HCT116 (cell line): Measurements from ENCODE around the gene NSMF. TPM values are rescaled to one million over a fixed set of nuclear protein-coding genes. Genes with fewer than 3 reads are reported as not detected.

Source experiments
- ATAC-seq: fragments of 200-7000 bp; cut with Tn5 transposase; 2 replicates; pipeline ENCODE4 v1.9.1; 2020; ENCODE audit warnings: mild to moderate bottlenecking, moderate library complexity
- BruUV-seq: library from RNA; stranded (reverse); fragments of 400-500 nt; replicated peaks from 2 replicates; lab custom pipeline; 2021; lab: Mats Ljungman, UMichigan
- CTCF ChIA-PET: fragments of 300-600 bp; sonication (Branson Sonifier 250); formaldehyde crosslinking; loops from one replicate; lab custom pipeline; 2021; ENCODE audit warnings: antibody characterized with exemption; lab: Charles Lee
- POLR2A ChIA-PET: fragments of 300-600, 350-600 bp; sonication (Branson Sonifier 250); formaldehyde crosslinking; loops from one replicate; lab custom pipeline; 2021; ENCODE audit warnings: antibody characterized with exemption; lab: Charles Lee
- RAD21 ChIA-PET, 2 experiments: fragments of 300-600 bp; sonication (Branson Sonifier 250); formaldehyde crosslinking; loops; one replicate each; lab custom pipeline; 2023; ENCODE audit warnings: low total read pairs in 2 of 2; ENCODE audit not compliant: uncharacterized antibody in 2 of 2, unreplicated experiment in 2 of 2, low non-redundant PET in 1 of 2; lab: Charles Lee
- DNase-seq: peaks from one replicate; pipeline ENCODE4 v3.0.0-alpha.2; 2010; ENCODE audit warnings: low read depth, low spot score
- H2AFZ ChIP-seq: fragments of 200-600 bp; shearing (Covaris generic), sonication (generic); 2 replicates; pipeline ENCODE4 v1.6.1; 2017; ENCODE audit warnings: low read depth, mixed run types, mixed read lengths, antibody characterized with exemption, low read length; ENCODE audit not compliant: poor library complexity, severe bottlenecking
- H3K27ac ChIP-seq: 2 replicates; pipeline ENCODE4 v1.5.1; 2012; ENCODE audit warnings: low read depth, low read length
- H3K27me3 ChIP-seq: fragments of 200-600 bp; sonication (generic); 2 replicates; pipeline ENCODE4 v1.6.1; 2016; ENCODE audit warnings: mixed run types, low read length, mixed read lengths; ENCODE audit not compliant: insufficient read depth
- H3K36me3 ChIP-seq, 2 experiments: fragments of 200-500 bp in 1 of 2; fragments of 200-600 bp in 1 of 2; sonication (Bioruptor generic) in 1 of 2; sonication (generic) in 1 of 2; 2 replicates each; pipeline versions ENCODE4 v1.5.1 to v1.6.1; 2014 to 2016; ENCODE audit warnings: low read length in 2 of 2, inconsistent platforms in 1 of 2, mixed read lengths in 1 of 2, mixed run types in 1 of 2; ENCODE audit not compliant: insufficient read depth in 2 of 2, control insufficient read depth in 1 of 2
- H3K4me1 ChIP-seq, 2 experiments: fragments of 200-600 bp in 1 of 2; sonication (generic) in 1 of 2; 2 replicates each; pipeline versions ENCODE4 v1.5.1 to v1.6.1; 2012 to 2017; ENCODE audit warnings: low read length in 2 of 2, inconsistent platforms in 1 of 2, mild to moderate bottlenecking in 1 of 2, mixed read lengths in 1 of 2, mixed run types in 1 of 2, moderate library complexity in 1 of 2; ENCODE audit not compliant: insufficient read depth in 2 of 2, control insufficient read depth in 1 of 2
- H3K4me2 ChIP-seq: fragments of 200-600 bp; sonication (generic); 2 replicates; pipeline ENCODE4 v1.6.1; 2017; ENCODE audit warnings: mixed run types, low read length, mixed read lengths
- H3K4me3 ChIP-seq, 2 experiments: fragments of 200-600 bp in 1 of 2; sonication (generic) in 1 of 2; replicated peaks in 1 of 2; 2 replicates each; pipeline ENCODE4 v1.5.1; 2011 to 2016; ENCODE audit warnings: low read length in 2 of 2, control low read depth in 1 of 2, low read depth in 1 of 2, mild to moderate bottlenecking in 1 of 2, mixed read lengths in 1 of 2, mixed run types in 1 of 2
- H3K79me2 ChIP-seq: fragments of 200-600 bp; sonication (generic); 2 replicates; pipeline ENCODE4 v1.6.1; 2017; ENCODE audit warnings: mild to moderate bottlenecking, mixed run types, low read length, moderate library complexity, mixed read lengths; ENCODE audit not compliant: insufficient read depth
- H3K9ac ChIP-seq: fragments of 200-600 bp; sonication (generic); 2 replicates; pipeline ENCODE4 v1.6.1; 2016; ENCODE audit warnings: low read length, mixed read lengths
- H3K9me2 ChIP-seq: fragments of 200-600 bp; sonication (generic), shearing (Covaris generic); 2 replicates; pipeline ENCODE4 v1.6.1; 2017; ENCODE audit warnings: mixed run types, mild to moderate bottlenecking, moderate library complexity; ENCODE audit not compliant: insufficient read depth
- H3K9me3 ChIP-seq, 2 experiments: fragments of 200-500 bp in 1 of 2; fragments of 200-600 bp in 1 of 2; sonication (Bioruptor generic) in 1 of 2; sonication (generic) in 1 of 2; 2 replicates each; pipeline ENCODE4 v1.6.1; 2014 to 2017; ENCODE audit warnings: low read length in 2 of 2, mixed read lengths in 2 of 2, inconsistent platforms in 1 of 2, low read depth in 1 of 2, mild to moderate bottlenecking in 1 of 2, mixed run types in 1 of 2, moderate library complexity in 1 of 2; ENCODE audit not compliant: control insufficient read depth in 1 of 2, insufficient read depth in 1 of 2
- H4K20me1 ChIP-seq: fragments of 200-600 bp; sonication (generic), shearing (Covaris generic); 2 replicates; pipeline ENCODE4 v1.6.1; 2017; ENCODE audit warnings: mixed run types, mild to moderate bottlenecking, moderate library complexity; ENCODE audit not compliant: insufficient read depth
- CBX3 ChIP-seq: IDR thresholded peaks from 2 replicates; pipeline ENCODE4 v1.6.1; 2012; ENCODE audit warnings: low read depth
- CEBPB ChIP-seq: IDR thresholded peaks from 2 replicates; pipeline ENCODE4 v1.6.1; 2012; ENCODE audit warnings: low read depth
- ELF1 ChIP-seq: IDR thresholded peaks from 2 replicates; pipeline ENCODE4 v1.6.1; 2012; ENCODE audit warnings: low read depth, borderline replicate concordance
- EZH2 ChIP-seq: fragments of 200-600 bp; sonication (generic); IDR thresholded peaks from 2 replicates; pipeline ENCODE4 v1.6.1; 2017; ENCODE audit warnings: antibody characterized with exemption, mixed run types
- EZH2phosphoT487 ChIP-seq: fragments of 200-600 bp; IDR thresholded peaks from 2 replicates; pipeline ENCODE4 v1.6.1; 2018; ENCODE audit warnings: antibody characterized with exemption, borderline replicate concordance
- JUND ChIP-seq: IDR thresholded peaks from 2 replicates; pipeline ENCODE4 v1.6.1; 2012
- POLR2A ChIP-seq: IDR thresholded peaks from 2 replicates; pipeline ENCODE4 v1.7.0; 2011; ENCODE audit warnings: borderline replicate concordance; ENCODE audit not compliant: insufficient read depth, insufficient read length; ENCODE audit errors: extremely low read depth
- RAD21 ChIP-seq: IDR thresholded peaks from 2 replicates; pipeline ENCODE4 v1.6.1; 2012; ENCODE audit warnings: low read depth, mild to moderate bottlenecking
- REST ChIP-seq: IDR thresholded peaks from 2 replicates; pipeline ENCODE4 v1.6.1; 2012; ENCODE audit warnings: low read depth
- SRF ChIP-seq: IDR thresholded peaks from 2 replicates; pipeline ENCODE4 v1.6.1; 2012; ENCODE audit warnings: low read depth
- TCF7L2 ChIP-seq: IDR thresholded peaks from 2 replicates; pipeline ENCODE4 v1.7.0; 2011; ENCODE audit warnings: borderline replicate concordance, inconsistent platforms; ENCODE audit not compliant: insufficient read depth, insufficient read length; ENCODE audit errors: extremely low read depth
- YY1 ChIP-seq: IDR thresholded peaks from 2 replicates; pipeline ENCODE4 v1.6.1; 2011; ENCODE audit warnings: low read length, low read depth, moderate library complexity, mild to moderate bottlenecking; ENCODE audit not compliant: insufficient replicate concordance; ENCODE audit errors: extremely low read depth
- ZFX ChIP-seq: fragments of 450-650 bp; IDR thresholded peaks from 2 replicates; pipeline ENCODE4 v1.6.1; 2017
- intact Hi-C: fragments of 100-400 bp; cut with micrococcal nuclease; formaldehyde crosslinking; loops from 2 replicates; pipeline ENCODE4 v1.10.0; 2022
- total RNA-seq: library from RNA; stranded (reverse); gene quantifications from one replicate; pipeline ENCODE4 v1.2.1, GENCODE V29; 2021; ENCODE audit not compliant: unreplicated experiment
- TF ChIP-seq, protein P1 (sequence below): IDR thresholded peaks from 2 replicates; pipeline ENCODE4 v1.6.1; 2011; ENCODE audit warnings: mild to moderate bottlenecking, low read length, moderate library complexity; ENCODE audit not compliant: insufficient replicate concordance; ENCODE audit errors: extremely low read depth
- TF ChIP-seq, protein P2 (sequence below), 3 experiments: fragments of 200-600 bp in 1 of 3; sonication (generic) in 1 of 3; IDR thresholded peaks in 2 of 3; conservative IDR thresholded peaks in 1 of 3; 2 replicates each; pipeline ENCODE4 v1.5.1; 2012 to 2017; ENCODE audit warnings: low read depth in 2 of 3, low read length in 2 of 3, antibody characterized with exemption in 1 of 3, borderline replicate concordance in 1 of 3, control low read depth in 1 of 3, mild to moderate bottlenecking in 1 of 3, mixed read lengths in 1 of 3, mixed run types in 1 of 3, moderate library complexity in 1 of 3; ENCODE audit not compliant: insufficient read depth in 1 of 3
- TF ChIP-seq, protein P3 (sequence below): IDR thresholded peaks from 2 replicates; pipeline ENCODE4 v1.6.1; 2012

NSMF gene
- total RNA-seq, 1 experiment from 2014 or later: 81.9 TPM

DNA sequence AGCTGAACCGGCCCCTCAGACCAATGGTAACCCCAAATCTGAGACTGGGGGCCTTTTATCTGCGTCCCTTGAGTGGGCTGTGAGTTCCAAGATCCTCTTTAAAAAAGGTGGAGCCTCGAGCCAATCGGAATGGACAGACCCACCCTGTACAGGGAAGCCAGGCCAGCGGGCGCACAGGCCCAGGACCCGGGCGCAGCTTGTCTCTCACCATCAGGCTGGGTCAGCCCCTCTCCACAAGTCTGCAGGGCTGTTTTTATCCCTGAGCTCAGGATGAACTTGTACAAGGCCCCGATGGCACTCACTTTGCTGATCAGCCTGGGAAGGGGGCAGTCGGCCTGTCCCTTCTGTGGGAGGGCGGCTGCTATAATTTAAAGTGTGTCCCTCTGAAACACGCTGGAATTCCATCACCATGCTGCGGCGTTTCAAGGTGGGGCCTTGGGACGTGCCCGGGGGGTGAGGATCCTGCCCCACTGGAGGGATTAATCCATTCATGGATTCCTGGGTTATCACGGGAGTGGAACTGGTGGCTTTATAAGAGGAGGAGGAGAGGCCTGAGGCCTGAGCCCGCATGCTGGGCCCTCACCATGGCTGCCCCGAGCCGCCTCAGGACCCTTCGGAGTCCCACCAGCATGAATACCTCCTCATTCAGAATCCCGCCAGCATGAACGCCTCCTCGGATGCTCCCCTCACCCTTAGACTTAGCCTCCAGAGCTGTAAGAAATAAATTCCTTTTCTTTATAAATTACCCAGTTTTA lies 50.3 kb downstream of the NSMF start:
- Histone ChIP-seq H3K9me3 (no peaks in the 10 kb centered on the region), H3K36me3 (no peaks in the 10 kb centered on the region), H3K79me2 (peaks cover 7% of the 10 kb centered on the region; the same call in 1 of the 2 replicates), H2AFZ (no peak overlapping the region), H4K20me1 (no peaks in the 10 kb centered on the region), H3K4me2 (no peak overlapping the region), H3K4me3 (no peak overlapping the region), H3K4me1 (peaks cover 41 to 62% of the 10 kb centered on the region in 2 experiments), H3K9me2 (no peaks in the 10 kb centered on the region), H3K27me3 (no peaks in the 10 kb centered on the region), H3K9ac (no peak overlapping the region), H3K27ac (no peak overlapping the region)
- TF ChIP-seq EZH2phosphoT487 (no peak), CBX3 (no peak), ELF1 (no peak), REST (no peak), CEBPB (no peak), ZFX (no peak), RAD21 (no peak), POLR2A (no peak), TCF7L2 (no peak), YY1 (no peak), JUND (no peak), SRF (no peak), EZH2 (no peak)
- TF ChIP-seq, protein P1, sequence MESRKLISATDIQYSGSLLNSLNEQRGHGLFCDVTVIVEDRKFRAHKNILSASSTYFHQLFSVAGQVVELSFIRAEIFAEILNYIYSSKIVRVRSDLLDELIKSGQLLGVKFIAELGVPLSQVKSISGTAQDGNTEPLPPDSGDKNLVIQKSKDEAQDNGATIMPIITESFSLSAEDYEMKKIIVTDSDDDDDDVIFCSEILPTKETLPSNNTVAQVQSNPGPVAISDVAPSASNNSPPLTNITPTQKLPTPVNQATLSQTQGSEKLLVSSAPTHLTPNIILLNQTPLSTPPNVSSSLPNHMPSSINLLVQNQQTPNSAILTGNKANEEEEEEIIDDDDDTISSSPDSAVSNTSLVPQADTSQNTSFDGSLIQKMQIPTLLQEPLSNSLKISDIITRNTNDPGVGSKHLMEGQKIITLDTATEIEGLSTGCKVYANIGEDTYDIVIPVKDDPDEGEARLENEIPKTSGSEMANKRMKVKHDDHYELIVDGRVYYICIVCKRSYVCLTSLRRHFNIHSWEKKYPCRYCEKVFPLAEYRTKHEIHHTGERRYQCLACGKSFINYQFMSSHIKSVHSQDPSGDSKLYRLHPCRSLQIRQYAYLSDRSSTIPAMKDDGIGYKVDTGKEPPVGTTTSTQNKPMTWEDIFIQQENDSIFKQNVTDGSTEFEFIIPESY: no peak
- TF ChIP-seq, protein P2, sequence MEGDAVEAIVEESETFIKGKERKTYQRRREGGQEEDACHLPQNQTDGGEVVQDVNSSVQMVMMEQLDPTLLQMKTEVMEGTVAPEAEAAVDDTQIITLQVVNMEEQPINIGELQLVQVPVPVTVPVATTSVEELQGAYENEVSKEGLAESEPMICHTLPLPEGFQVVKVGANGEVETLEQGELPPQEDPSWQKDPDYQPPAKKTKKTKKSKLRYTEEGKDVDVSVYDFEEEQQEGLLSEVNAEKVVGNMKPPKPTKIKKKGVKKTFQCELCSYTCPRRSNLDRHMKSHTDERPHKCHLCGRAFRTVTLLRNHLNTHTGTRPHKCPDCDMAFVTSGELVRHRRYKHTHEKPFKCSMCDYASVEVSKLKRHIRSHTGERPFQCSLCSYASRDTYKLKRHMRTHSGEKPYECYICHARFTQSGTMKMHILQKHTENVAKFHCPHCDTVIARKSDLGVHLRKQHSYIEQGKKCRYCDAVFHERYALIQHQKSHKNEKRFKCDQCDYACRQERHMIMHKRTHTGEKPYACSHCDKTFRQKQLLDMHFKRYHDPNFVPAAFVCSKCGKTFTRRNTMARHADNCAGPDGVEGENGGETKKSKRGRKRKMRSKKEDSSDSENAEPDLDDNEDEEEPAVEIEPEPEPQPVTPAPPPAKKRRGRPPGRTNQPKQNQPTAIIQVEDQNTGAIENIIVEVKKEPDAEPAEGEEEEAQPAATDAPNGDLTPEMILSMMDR (IDR thresholded peaks at IDR 0.05 in 2 of 3, conservative IDR thresholded peaks at IDR 0.05 in 1 of 3; ENCODE audit: borderline replicate concordance in 1 of 3, insufficient read depth in 1 of 3, low read depth in 2 of 3, low read length in 2 of 3): no peak
- TF ChIP-seq, protein P3, sequence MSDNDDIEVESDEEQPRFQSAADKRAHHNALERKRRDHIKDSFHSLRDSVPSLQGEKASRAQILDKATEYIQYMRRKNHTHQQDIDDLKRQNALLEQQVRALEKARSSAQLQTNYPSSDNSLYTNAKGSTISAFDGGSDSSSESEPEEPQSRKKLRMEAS: no peak
- intact Hi-C loops: no loop called here
- POLR2A ChIA-PET: interaction anchor here (0.9 to 1.1 kb wide), 2 partner anchors 107 to 131 kb away, joined by 3 read pairs; partner anchors contain the start of genes NRARP and TOR4A
- RAD21 ChIA-PET: interaction anchor here in 1 of 2 experiments (0.6 kb wide), 1 partner anchor 14 kb away, joined by 11 read pairs; the partner anchor contains the start of genes EXD3 and NOXA1
- CTCF ChIA-PET: interaction anchor here (0.7 to 2.1 kb wide), 5 partner anchors 107 to 172 kb away, joined by 3 to 5 read pairs (median 3); partner anchors contain the start of gene NRARP
- DNase-seq (no peak), ATAC-seq (no peak)
- no TSS peak for BruUV-seq
